Amygdala (tissue), 56 donors: Measurements from ENCODE around the gene ITGA1.

ENCODE experiments used
- DNase-seq, 56 donors: peaks; one replicate each; lab custom pipeline; 2025; lab: John Stamatoyannopoulos, UW

Gene ITGA1

DNA sequence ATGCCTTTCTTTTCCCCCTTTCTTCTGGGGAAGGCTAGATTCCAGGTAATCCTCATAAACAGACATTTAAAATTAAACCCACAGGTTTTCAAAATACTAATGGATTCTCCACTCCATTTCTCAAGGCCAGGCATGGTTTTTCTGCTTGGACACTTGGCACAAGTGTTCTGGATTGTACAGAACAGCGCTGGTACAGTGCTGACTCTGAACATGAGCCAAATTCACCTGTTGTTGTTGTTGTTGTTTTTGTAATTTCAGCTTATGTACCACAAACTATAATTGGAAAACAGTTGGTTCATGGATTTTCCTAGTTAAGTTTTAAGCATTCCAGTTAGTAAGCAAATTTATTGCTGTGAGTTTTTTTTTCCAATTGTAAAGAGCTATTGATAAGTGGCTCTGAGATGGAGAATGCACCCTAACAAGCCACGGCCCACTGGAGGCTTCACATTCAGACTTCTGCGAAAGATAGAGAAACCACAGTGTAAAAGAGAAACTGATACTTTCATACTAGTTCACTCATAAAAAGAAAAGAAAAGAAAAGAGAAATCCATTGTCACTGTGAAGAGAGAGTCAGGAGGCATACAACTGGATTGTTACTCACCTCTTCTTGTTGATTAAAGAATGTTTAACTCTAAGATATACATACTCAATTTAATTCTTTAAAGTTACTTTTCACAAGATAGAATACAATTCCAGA lies 16.2 kb upstream of the ITGA1 start:
- DNase-seq, result no peak

DNA sequence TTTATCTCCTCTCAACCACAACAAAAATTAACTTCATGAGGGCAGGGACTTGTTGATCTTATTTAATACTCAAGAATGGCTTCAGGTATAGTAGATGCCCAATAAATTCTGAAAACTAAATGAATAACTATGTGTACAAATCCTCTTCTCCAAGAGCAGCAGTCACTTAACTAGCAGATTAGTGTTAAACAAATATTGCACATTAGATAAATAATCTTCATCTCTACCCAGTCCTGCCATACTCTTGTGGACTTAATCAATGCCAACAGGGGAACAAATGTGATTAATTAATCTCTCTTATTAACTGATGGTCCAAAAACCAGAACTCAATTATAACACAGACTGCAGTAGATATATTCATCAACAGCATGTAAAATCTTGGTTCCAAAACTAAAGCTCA lies 15.0 kb upstream of the ITGA1 start:
- no peak for DNase-seq

DNA sequence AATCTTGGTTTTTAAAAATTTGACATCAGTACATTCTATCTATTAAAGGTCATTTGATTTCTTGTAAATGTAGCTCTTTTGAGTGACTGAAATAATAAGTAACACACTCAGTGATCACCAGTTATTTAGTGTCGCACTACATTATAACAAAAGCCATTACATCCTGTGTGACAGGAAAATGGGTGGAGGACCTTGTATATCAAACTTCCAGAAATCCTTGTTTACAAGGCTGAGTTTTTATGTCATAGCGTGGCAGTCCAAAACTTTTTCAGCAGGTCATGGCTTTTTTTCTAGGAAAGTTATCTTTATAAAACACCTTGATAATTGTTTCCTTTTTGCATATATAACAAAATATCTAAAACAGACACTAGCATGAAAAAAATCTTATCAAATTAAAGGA lies 14.4 kb upstream of the ITGA1 start:
- DNase-seq, result no peak

DNA sequence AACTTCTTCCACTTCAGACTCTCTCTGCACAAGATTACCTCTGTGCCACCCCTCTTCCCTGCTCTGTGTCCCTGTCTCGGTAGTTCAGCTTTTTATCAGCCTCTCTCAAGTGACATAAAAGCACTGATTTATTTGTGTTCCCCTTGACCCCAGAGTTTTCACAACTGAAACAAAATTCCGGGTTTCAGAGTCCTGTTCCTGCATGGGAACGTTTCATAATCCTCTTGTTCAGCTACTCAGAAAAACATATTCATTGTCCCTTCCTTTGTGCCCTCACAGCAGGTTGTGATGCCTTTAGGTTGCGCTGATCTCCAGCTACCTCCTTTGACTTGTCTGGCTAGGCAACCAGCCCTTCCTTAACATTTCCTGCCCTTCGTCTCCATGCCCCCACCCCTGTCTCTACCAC lies 13.7 kb upstream of the ITGA1 start:
- no peak for DNase-seq

GRCh38 chr5:52776116-52776515 lies 11.6 kb upstream of the ITGA1 start:
- no peak for DNase-seq

DNA sequence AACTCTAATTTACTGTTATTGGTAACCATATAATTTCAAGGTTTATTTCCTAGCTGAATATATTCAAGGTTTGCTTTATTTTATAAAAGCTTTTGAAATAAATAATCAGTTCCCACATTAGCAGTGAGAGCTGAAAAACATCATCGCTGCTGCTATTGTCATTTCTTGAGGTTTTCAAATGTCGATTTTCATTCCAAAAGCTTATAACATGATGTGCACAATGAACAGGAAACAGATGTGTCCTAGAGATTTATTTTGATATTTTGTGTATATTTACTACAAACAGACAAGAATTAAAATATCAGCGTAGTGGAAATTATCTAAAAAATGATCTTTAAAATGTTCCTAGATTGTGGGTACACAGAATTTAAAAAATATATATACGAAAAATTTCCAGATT lies 10.5 kb upstream of the ITGA1 start:
- DNase-seq, result no peak

DNA sequence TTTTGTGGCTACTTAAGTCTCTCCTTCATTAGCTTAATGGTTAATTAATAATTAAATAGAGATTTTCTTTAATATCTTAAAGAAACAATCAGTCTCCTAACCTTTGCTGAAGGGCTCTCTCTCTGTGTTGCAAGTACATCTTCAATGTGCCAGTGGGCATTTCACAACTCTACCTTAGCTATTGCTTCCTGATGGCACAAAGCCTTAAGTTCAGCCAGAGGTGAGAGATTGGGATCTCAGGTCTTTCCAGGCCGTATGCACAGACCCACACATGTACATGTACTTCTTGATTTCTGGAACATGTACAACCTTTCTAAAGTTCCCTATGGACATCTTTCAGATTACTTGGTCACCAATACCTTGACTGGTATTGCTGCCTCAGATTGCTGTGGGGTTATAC lies 8.9 kb upstream of the ITGA1 start:
- DNase-seq, result no peak

- DNase-seq, result no peak
Measured at GRCh38 chr5:52779213-52779612, 8.5 kb upstream of the ITGA1 start.

DNA sequence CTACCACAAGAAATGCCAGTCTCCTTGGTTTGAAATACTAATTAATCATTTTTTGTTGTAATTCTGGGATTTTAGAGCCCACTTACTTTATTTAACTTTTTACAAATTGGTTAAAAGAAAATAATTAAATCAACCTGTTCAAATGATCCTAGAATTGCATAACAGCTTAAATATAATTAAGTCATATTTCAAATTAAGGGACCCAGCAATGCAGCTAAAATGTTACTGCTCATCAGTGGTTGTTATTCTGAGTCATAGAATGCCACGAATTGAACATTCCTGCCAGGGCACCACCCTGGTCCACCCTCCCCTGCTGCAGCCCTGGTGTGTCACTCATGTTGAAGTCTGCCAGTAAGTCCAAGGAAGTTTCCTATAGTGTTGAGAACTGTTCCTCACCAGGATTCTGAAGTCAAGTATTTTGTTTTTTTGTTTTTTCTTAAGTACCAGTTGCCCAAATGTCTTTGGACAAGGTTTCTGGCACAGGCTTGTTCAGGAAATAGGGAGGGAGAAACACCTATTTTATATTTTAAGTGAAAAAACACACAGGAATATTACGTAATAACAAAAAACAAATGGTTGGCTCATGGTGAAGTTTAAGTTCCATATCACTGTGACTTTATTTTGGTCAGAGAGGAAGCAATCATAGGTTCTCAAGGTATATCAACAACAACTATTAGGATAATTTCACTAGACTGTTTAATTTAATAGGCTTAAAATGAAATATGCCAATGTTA lies 4.3 kb upstream of the ITGA1 start:
- DNase-seq, result no peak

GRCh38 chr5:52784737-52785136 lies 3.0 kb upstream of the ITGA1 start:
- no peak for DNase-seq

DNA sequence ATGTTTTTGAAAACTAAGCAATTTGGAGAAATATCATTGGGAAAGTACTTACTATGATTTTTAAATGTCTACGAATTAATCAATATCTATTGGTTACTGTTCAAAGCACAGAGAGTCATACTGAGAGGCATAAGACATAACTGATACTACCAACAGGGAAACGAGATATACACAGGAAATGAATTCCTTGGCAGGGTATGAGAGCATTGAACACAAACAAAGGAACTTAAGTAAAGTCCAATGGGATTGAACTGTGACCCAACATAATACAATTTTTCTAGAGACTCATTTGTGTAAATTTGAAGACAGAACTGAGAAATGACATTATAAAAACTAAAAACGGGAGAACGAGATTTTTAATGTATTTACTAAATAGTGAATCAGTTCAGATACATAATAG lies 1.3 kb upstream of the ITGA1 start:
- DNase-seq, result no peak

DNA sequence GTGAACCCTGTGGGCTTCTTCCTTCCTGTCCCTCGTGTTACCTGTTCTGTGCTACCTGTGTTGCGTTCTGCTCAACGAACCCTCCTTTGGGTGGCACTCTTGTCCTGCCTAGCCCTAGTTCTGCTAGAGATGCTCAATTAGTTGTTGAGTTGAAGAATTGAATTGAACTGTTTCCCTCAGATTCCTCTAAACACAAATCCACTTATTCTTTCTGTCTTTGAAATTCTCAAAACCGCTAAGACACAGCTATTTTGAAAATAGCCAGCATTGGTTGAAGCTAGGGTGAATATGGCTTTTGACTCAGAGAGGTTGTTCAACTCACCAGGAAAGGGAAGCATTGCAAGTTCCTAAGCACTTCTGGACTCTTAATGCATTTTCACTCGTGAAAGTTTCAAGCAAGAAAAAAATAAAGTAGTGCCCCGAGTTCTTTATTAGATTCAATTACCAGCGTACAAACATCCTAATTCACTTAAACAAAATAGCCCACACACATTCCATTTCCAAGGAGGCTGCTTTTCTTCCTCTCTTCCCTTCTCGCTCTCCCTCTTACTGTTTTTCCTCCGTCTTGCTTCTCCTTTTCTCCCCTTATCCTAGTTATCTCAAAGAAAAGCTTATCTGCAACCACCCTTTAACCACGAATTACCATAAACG lies 642 bp upstream of the ITGA1 start:
- DNase-seq, result peak in 1 of 56 donors; percentile 1

DNA sequence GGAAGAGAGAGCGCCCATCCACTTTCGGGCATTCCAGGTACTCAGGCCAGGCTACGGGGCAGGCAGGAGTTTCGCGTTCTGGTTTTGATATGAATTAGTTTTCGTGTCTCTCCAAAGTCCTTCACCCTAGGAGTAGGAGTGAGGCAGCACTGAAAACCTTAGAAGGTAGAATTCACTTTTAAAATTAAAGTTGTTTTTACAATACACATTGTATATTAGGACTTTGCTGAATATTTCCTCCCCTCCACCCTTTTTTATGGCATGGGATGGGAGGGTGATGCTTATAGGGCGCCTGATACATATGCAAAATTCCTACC lies 747 bp downstream of the ITGA1 start:
- DNase-seq, result no peak

GRCh38 chr5:52789378-52789777 lies 1.7 kb downstream of the ITGA1 start:
- no peak for DNase-seq

DNA sequence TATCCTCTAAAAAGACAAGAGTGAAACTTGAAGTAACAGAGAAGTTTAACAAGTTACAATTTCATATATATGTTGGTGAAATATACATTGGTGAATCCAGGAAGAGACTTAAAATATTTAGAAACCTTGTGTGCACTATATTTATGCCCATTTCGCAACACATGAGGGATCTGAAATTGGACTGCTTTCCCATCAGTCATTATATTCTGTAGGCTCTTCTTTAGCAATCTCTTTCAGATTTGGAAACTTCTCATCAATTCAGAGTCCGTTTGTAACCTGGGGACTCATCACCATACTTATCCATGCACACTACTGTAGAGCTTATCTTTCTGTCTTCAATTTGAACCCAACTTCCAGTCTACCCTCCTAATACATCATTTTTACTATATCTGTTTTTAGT lies 2.1 kb downstream of the ITGA1 start:
- no peak for DNase-seq

DNA sequence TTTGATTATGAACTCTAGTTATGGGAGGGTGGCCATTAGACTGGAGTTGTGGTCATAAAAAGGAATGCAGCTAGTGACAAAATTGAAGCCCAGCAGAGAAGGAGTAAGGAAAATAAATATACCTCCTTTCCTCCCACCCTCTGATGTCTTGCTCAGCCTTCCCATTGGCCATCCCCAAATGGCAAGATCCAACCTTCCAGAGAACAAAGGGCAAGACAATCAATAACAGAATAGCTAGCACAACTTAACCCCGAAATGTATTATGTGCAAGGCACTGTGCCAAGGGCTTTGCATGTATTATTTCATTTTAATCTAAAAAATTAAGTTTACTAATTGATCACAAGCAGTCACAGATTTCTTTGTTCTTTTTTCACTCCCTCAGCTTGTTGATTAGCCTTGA lies 3.6 kb downstream of the ITGA1 start:
- DNase-seq, result no peak

DNA sequence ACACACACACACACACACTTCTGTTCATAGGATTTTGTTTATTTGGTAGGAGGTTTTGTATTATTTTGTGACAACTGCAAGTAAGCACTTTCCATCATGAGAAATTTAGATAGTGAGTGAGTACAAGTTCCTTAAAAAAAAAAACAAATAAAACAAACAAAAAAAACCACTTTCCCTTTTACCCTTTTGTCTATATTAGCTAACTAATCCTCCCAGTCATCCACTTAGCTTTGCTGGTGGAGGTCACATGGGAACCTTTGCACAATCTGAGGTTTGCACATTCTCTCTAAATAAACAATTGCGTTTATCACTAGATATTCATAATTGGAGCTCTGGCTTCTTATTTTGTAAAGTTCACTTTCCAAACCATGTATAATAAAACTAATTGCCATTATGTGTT lies 6.8 kb downstream of the ITGA1 start:
- no peak for DNase-seq

GRCh38 chr5:52796031-52796430 lies 8.3 kb downstream of the ITGA1 start:
- no peak for DNase-seq

GRCh38 chr5:52796516-52797103 lies 8.9 kb downstream of the ITGA1 start:
- DNase-seq, result no peak

DNA sequence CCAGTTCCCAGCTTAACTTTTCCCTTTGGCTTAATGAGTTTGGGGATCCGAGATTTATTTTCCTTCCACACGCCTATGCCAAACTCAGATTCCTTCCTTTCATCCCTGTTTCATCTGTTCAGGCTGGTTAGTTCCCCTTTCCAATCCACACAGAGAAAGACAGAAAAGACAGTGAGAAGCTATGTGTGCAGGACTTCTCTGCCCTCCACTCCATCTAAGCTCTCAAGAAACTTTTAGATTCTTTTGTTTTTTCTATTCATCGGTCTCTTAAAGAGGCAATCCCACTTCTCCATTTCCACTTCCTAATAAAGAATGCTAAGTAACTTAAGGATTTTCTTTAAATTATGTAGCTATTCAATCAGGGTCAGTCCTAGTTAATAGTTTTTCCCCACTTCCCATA lies 11.2 kb downstream of the ITGA1 start:
- DNase-seq, result no peak

- DNase-seq, result peak in 5 of 56 donors; percentile 25 to 54 (median 44)
Measured at GRCh38 chr5:52799358-52799982, 11.8 kb downstream of the ITGA1 start.
